Measurements from ENCODE around the gene JAM2. TPM values are rescaled to one million over a fixed set of nuclear protein-coding genes. Genes with fewer than 3 reads are reported as not detected.
A peak's percentile ranks its signal among the peaks of the same experiment; 100 is the strongest.

JAM2 gene
- total and polyA plus RNA-seq, 4 experiments from 2014 or later: 0.39 to 0.67 TPM; not detected in 2

DNA sequence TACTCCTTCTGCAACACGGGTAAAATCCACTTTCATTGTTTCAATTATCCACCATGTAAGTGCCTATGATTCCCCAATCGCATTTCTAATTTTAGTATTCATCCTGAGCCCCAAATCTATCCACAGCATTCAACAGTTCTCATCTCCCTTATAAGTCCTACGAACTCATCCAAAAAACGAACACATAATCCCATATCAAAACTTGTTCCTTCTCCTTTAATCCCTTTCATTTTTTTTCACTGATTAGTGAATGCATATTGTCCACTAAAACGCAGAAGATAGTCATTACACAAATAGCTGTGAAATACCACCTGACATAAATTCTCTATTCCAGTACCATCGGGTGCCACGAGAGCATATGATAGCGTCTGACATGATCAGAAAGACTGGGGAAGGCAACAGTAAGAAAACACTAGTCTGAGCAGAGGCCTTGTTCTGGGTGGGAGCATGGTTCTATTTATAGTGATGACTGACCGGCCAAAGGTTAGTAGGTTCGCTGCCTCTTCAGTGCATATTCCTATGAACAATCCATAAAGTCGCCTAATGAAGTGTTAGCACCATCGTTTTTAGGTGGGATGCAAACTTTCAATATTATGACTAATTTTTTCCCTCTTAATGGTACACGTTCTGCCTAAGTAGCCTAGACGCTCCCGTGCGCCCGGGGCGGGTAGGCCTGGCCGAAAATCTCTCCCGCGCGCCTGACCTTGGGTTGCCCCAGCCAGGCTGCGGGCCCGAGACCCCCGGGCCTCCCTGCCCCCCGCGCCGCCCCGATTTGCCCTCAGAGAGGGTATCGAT is 95.0 kb downstream of the JAM2 start:
- CTCF ChIA-PET (ENCODE audit: partially characterized antibody): interaction anchor here (1.0 to 4.2 kb wide), 5 partner anchors 11 to 313 kb away, joined by 3 to 28 read pairs (median 4); partner anchors contain the start of gene MRPL39
- POLR2A ChIA-PET (ENCODE audit: partially characterized antibody): interaction anchor here (0.7 to 2.9 kb wide), 16 partner anchors 9 to 435 kb away, joined by 3 to 37 read pairs (median 4); partner anchors contain the start of gene MRPL39
- Histone ChIP-seq H3K4me3 (ENCODE audit: low read length in 2 of 2) (peak overlapping the region; percentile 77 to 87), H3K27me3 (ENCODE audit: insufficient read depth, low read length) (no peaks in the 10 kb centered on the region), H3K4me1 (ENCODE audit: insufficient read depth, low read length) (peaks cover 42% of the 10 kb centered on the region), H3K36me3 (ENCODE audit: insufficient read depth, low read length) (peaks cover 12% of the 10 kb centered on the region), H3K27ac (ENCODE audit: low read depth, low read length) (peak overlapping the region; percentile 91), H3K9me3 (ENCODE audit: control insufficient read depth in 1 of 2, low read length in 2 of 2) (no peaks in the 10 kb centered on the region)
- Mint-ChIP-seq H3K4me3 (peak overlapping the region; percentile 98 to 100 (median 100)), H3K27ac (peak overlapping the region; percentile 99 to 100 (median 100)), H3K27me3 (peaks cover 3 to 4% of the 10 kb centered on the region in 2 donors), H3K9me3 (peaks cover 0 to 3% (median 0%) of the 10 kb centered on the region in 8 donors), H3K4me1 (peaks cover 34 to 63% (median 47%) of the 10 kb centered on the region in 4 donors), H3K36me3 (peaks cover 5 to 33% of the 10 kb centered on the region in 2 donors)
- peak in 3 of 5 donors; percentile 7 to 40 (median 16) for DNase-seq
- intact Hi-C loops (cut with micrococcal nuclease): loop anchor here (2.0 kb wide), 4 partner anchors 67 to 437 kb away; partner anchors contain the start of gene APP

DNA sequence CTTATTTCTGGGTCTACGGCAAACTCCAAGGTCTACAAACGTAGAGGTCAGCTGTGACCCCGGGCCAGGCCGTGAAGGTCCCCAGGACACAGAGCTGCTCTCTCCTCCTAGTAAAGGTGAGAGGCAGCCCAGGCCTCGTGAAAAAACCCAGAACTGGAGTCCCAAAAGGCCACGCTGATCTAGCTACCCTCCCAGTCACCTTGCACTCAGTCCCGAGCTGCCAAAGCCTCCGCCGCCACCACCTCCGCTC is 95.5 kb downstream of the JAM2 start:
- Histone ChIP-seq H3K27me3 (ENCODE audit: insufficient read depth, low read length) (no peaks in the 10 kb centered on the region), H3K4me3 (ENCODE audit: low read length in 2 of 2) (peak overlapping the region; percentile 77 to 87), H3K9me3 (ENCODE audit: control insufficient read depth in 1 of 2, low read length in 2 of 2) (no peaks in the 10 kb centered on the region), H3K27ac (ENCODE audit: low read depth, low read length) (peak overlapping the region; percentile 91), H3K36me3 (ENCODE audit: insufficient read depth, low read length) (peaks cover 7% of the 10 kb centered on the region), H3K4me1 (ENCODE audit: insufficient read depth, low read length) (peaks cover 47% of the 10 kb centered on the region)
- ChIA-PET CTCF (ENCODE audit: partially characterized antibody) (interaction anchor here (0.7 to 4.2 kb wide), 7 partner anchors 10 to 314 kb away, joined by 3 to 28 read pairs (median 3); partner anchors contain the start of gene MRPL39), POLR2A (ENCODE audit: partially characterized antibody) (interaction anchor here (0.7 to 2.9 kb wide), 16 partner anchors 10 to 435 kb away, joined by 3 to 37 read pairs (median 4); partner anchors contain the start of gene MRPL39)
- peaks cover 0 to 3% (median 0%) of the 10 kb centered on the region in 8 donors for H3K9me3 Mint-ChIP-seq
- intact Hi-C loops (cut with micrococcal nuclease): loop anchor here (2.0 kb wide), 4 partner anchors 66 to 436 kb away; partner anchors contain the start of gene APP
- DNase-seq: no peak
- H3K4me1 Mint-ChIP-seq: peaks cover 39 to 68% (median 51%) of the 10 kb centered on the region in 4 donors
- H3K36me3 Mint-ChIP-seq: peaks cover 5 to 34% of the 10 kb centered on the region in 2 donors
- peak overlapping the region; percentile 99 to 100 (median 100) for H3K27ac Mint-ChIP-seq
- peaks cover 3 to 4% of the 10 kb centered on the region in 2 donors for H3K27me3 Mint-ChIP-seq
- H3K4me3 Mint-ChIP-seq: peak overlapping the region; percentile 98 to 100 (median 100)

DNA sequence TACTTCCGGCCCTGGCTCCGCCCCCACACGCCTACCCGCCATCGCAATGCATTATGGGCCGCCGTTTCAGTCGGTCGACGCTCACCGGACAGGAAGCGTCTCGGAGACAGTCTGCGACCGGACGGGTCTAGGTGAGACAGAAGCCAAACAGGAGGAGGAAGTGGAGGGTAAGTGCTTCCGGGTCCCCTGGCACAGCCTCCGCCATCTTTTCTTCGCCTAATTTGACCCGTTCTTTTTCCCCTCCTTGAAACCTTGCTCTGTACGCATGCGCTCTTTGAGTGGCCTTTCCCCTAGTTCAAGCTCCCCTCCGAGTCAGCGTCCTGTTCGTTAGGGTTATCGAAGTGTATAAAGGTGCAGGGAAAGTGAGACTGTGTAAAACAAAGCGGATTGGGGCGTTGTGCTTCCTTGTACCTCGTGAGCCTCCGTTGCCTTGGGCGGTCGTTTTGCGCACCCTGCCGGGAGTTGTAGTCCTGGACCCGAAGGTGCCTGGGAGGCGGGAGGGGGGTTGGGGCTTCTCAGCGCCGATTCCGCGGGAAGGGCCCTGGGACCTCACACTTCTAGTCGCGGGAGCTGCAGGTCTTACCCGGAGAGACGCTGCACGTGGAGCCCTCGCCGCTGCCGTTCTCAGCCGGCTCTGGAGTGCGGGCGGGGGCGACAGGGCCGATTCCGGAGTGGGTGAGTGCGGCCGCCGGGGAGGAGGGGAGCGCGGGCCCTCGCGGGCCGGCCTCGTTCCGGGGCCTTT is 96.0 kb downstream of the JAM2 start, which contains the start of the genes ATP5PF and GABPA:
ATP5PF (minus strand) TSS at position 1 of the 742 bp plus-strand sequence. CDS start 5,110 bp downstream, outside the sequence.
GABPA (plus strand) TSS at position 69 of the 742 bp plus-strand sequence. CDS start 6,627 bp downstream, outside the sequence.
- ChIA-PET POLR2A (ENCODE audit: partially characterized antibody) (interaction anchor here (0.7 to 2.9 kb wide), 18 partner anchors 10 to 436 kb away, joined by 3 to 37 read pairs (median 4); partner anchors contain the start of genes APP and MRPL39), CTCF (ENCODE audit: partially characterized antibody) (interaction anchor here (0.7 to 4.2 kb wide), 7 partner anchors 9 to 314 kb away, joined by 3 to 28 read pairs (median 3); partner anchors contain the start of gene MRPL39)
- Mint-ChIP-seq H3K27ac (peak within 1 kb of the TSS; percentile 99 to 100 (median 100)), H3K27me3 (peaks cover 3 to 4% of the 10 kb centered on the region in 2 donors), H3K9me3 (peaks cover 0 to 3% (median 0%) of the 10 kb centered on the region in 8 donors), H3K4me1 (peaks cover 38 to 71% (median 53%) of the 10 kb centered on the region in 4 donors), H3K4me3 (peak within 1 kb of the TSS; percentile 99 to 100 (median 100)), H3K36me3 (peaks cover 2 to 37% of the 10 kb centered on the region in 2 donors)
- DNase-seq: peak; percentile 96 to 98 (median 98)
- Histone ChIP-seq H3K4me1 (ENCODE audit: insufficient read depth, low read length) (peaks cover 52% of the 10 kb centered on the region), H3K9me3 (ENCODE audit: control insufficient read depth in 1 of 2, low read length in 2 of 2) (no peaks in the 10 kb centered on the region), H3K4me3 (ENCODE audit: low read length in 2 of 2) (peak within 1 kb of the TSS; percentile 77 to 93), H3K36me3 (ENCODE audit: insufficient read depth, low read length) (peaks cover 2% of the 10 kb centered on the region), H3K27ac (ENCODE audit: low read depth, low read length) (peak within 1 kb of the TSS; percentile 91), H3K27me3 (ENCODE audit: insufficient read depth, low read length) (no peaks in the 10 kb centered on the region)
- intact Hi-C loops (cut with micrococcal nuclease): loop anchor here (1.0 to 2.0 kb wide), 5 partner anchors 66 to 436 kb away; partner anchors contain the start of genes APP and MRPL39

DNA sequence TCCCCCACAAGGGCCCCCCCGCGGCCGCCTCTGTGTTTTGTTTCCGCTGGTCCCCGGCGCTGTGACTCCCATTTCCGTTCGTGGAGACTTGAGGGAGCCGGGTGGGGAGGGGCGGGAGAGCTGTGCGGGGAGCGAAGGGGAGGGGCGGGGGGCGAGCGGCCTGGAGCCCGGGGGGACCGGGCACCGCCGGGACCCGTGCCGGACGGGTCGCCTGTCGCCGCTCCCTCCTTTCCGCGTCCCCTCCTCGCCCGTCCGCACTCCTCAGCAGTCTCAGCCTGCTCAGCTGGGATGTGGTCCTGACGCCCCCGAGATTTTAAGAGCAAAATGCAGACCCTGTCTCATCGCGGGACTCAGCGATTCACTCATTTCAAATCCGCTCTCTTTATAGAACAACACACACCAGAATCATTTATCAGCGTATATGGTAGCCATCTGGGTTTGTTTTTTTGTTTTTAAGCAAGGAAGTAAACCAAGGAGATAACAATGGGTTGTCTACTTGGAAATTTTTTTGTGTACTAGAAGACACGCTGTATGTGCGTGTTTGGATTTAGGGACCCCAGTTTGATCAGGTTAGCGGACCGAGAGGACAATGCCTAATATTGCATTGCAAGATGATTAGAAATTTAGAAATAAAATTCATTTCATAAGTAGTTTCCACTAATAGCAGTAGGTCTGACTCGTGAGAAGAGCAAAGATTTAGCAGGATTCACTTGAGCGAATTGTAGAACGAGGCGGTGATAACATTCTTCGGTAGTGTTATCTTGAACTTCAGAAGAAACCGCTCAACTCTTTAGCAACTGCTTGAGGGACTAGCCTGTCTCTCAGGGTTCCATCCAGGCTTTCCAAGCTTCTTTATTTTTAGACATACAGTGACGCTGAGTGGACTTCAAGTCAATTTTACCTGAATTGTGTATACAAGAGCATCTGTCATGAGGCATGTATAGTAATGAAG is 96.9 kb downstream of the JAM2 start:
- CTCF ChIA-PET (ENCODE audit: partially characterized antibody): interaction anchor here (1.0 to 4.2 kb wide), 3 partner anchors 24 to 315 kb away, joined by 3 to 28 read pairs (median 4); partner anchors contain the start of gene MRPL39
- Mint-ChIP-seq H3K9me3 (peaks cover 0 to 3% (median 0%) of the 10 kb centered on the region in 8 donors), H3K4me1 (peaks cover 37 to 70% (median 53%) of the 10 kb centered on the region in 4 donors), H3K27ac (peak overlapping the region; percentile 98 to 100 (median 99)), H3K36me3 (peaks cover 0 to 37% of the 10 kb centered on the region in 2 donors), H3K27me3 (peaks cover 3 to 4% of the 10 kb centered on the region in 2 donors), H3K4me3 (peak overlapping the region; percentile 92 to 100 (median 99))
- Histone ChIP-seq H3K4me3 (ENCODE audit: low read length in 2 of 2) (peak overlapping the region; percentile 55 to 77), H3K27me3 (ENCODE audit: insufficient read depth, low read length) (no peaks in the 10 kb centered on the region), H3K36me3 (ENCODE audit: insufficient read depth, low read length) (no peaks in the 10 kb centered on the region), H3K9me3 (ENCODE audit: control insufficient read depth in 1 of 2, low read length in 2 of 2) (no peaks in the 10 kb centered on the region), H3K4me1 (ENCODE audit: insufficient read depth, low read length) (peaks cover 53% of the 10 kb centered on the region), H3K27ac (ENCODE audit: low read depth, low read length) (peak overlapping the region; percentile 91)
- DNase-seq: peak in 3 of 5 donors; percentile 4 to 18 (median 6)
- POLR2A ChIA-PET (ENCODE audit: partially characterized antibody): interaction anchor here (0.6 to 2.9 kb wide), 10 partner anchors 9 to 435 kb away, joined by 3 to 37 read pairs (median 4); partner anchors contain the start of genes APP and MRPL39
- intact Hi-C loops (cut with micrococcal nuclease): loop anchor here (1.0 to 2.0 kb wide), 5 partner anchors 65 to 435 kb away; partner anchors contain the start of genes APP and MRPL39

DNA sequence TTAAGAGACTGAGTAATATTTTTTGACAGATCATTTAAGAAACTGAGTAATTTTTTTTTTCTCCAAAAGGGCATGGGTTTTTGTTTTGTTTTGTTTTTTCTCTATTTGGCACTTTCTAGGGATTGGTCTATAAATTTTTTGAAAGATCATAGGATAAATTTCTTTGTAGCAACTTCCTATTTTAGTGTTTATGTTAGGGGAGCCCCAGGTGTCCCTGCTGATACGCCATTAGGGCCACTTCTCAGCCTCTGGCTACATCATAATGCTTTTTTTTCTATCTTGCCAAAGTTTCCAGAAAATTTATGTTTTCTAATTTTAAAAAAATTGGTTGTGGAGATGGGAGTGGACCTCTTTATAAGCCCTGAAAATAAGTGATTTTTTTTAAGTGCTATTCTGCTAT is 98.4 kb downstream of the JAM2 start:
- H3K27ac Mint-ChIP-seq: peak overlapping the region in 1 of 7 donors; percentile 100
- peaks cover 0 to 3% (median 0%) of the 10 kb centered on the region in 8 donors for H3K9me3 Mint-ChIP-seq
- peaks cover 38 to 73% (median 52%) of the 10 kb centered on the region in 4 donors for H3K4me1 Mint-ChIP-seq
- no peaks in the 10 kb centered on the region for H3K9me3 ChIP-seq (ENCODE audit: control insufficient read depth in 1 of 2, low read length in 2 of 2)
- peaks cover 3 to 4% of the 10 kb centered on the region in 2 donors for H3K27me3 Mint-ChIP-seq
- CTCF ChIA-PET (ENCODE audit: partially characterized antibody): interaction anchor here (4.2 kb wide), 1 partner anchor 130 kb away, joined by 28 read pairs; the partner anchor contains the start of gene MRPL39
- no peak overlapping the region for H3K27ac ChIP-seq (ENCODE audit: low read depth, low read length)
- H3K27me3 ChIP-seq (ENCODE audit: insufficient read depth, low read length): no peaks in the 10 kb centered on the region
- H3K36me3 Mint-ChIP-seq: peaks cover 0 to 41% of the 10 kb centered on the region in 2 donors
- POLR2A ChIA-PET (ENCODE audit: partially characterized antibody): no interaction called here
- H3K4me3 Mint-ChIP-seq: peak overlapping the region in 1 of 8 donors; percentile 36
- intact Hi-C loops (cut with micrococcal nuclease): no loop called here
- H3K4me3 ChIP-seq (ENCODE audit: low read length in 2 of 2): no peak overlapping the region
- DNase-seq: no peak
- H3K4me1 ChIP-seq (ENCODE audit: insufficient read depth, low read length): peaks cover 48% of the 10 kb centered on the region
- no peaks in the 10 kb centered on the region for H3K36me3 ChIP-seq (ENCODE audit: insufficient read depth, low read length)

All from CD4-positive, alpha-beta memory T cell (primary cell).